H1 (cell line): Measurements from ENCODE around the gene NR3C2. TPM values are rescaled to one million over a fixed set of nuclear protein-coding genes. Genes with fewer than 3 reads are reported as not detected.

Source experiments
- CTCF ChIA-PET: fragments of 300-600 bp; sonication (Branson Sonifier 250); formaldehyde crosslinking; loops from one replicate; lab custom pipeline; 2021; ENCODE audit not compliant: partially characterized antibody; lab: Charles Lee
- POLR2A ChIA-PET: fragments of 300-600 bp; sonication (Branson Sonifier 250); formaldehyde crosslinking; loops from one replicate; lab custom pipeline; 2021; ENCODE audit warnings: inconsistent platforms; ENCODE audit not compliant: partially characterized antibody; lab: Charles Lee
- DNase-seq, 2 experiments: peaks; one replicate each; pipeline versions ENCODE4 v3.0.0 to v3.0.0-alpha.2; 2010 to 2022; ENCODE audit warnings: low spot score in 2 of 2, low read depth in 1 of 2, mixed read lengths in 1 of 2
- FAIRE-seq: peaks from 2 replicates; lab custom pipeline; 2011; peaks lifted over from hg19 to GRCh38; lab: Jason Lieb, UNC
- H2AFZ ChIP-seq: 2 replicates; pipeline ENCODE4 v1.8.1; 2012; ENCODE audit warnings: low read length, inconsistent platforms
- H2AK5ac ChIP-seq: 2 replicates; pipeline ENCODE4 v1.6.1; 2013; ENCODE audit warnings: low read depth, low read length
- H2BK120ac ChIP-seq: replicated peaks from 2 replicates; pipeline ENCODE3; 2013; ENCODE audit warnings: low read depth, low read length, inconsistent platforms
- H2BK12ac ChIP-seq: 2 replicates; pipeline ENCODE4 v1.6.1; 2013; ENCODE audit warnings: low read depth, low read length
- H2BK15ac ChIP-seq: 2 replicates; pipeline ENCODE4 v1.6.1; 2013; ENCODE audit warnings: low read length
- H2BK20ac ChIP-seq: 2 replicates; pipeline ENCODE4 v1.6.1; 2013; ENCODE audit warnings: low read length
- H2BK5ac ChIP-seq: 2 replicates; pipeline ENCODE4 v1.6.1; 2013; ENCODE audit warnings: low read depth, low read length
- H3K14ac ChIP-seq: 2 replicates; pipeline ENCODE4 v1.6.1; 2013; ENCODE audit warnings: inconsistent platforms; ENCODE audit not compliant: insufficient read length
- H3K18ac ChIP-seq: 2 replicates; pipeline ENCODE4 v1.6.1; 2013; ENCODE audit warnings: low read length; ENCODE audit errors: extremely low read depth
- H3K23ac ChIP-seq: 2 replicates; pipeline ENCODE4 v1.6.1; 2013; ENCODE audit warnings: inconsistent platforms; ENCODE audit not compliant: insufficient read length
- H3K23me2 ChIP-seq: 2 replicates; pipeline ENCODE4 v1.6.1; 2013; ENCODE audit warnings: low read depth, low read length
- H3K27ac ChIP-seq: 2 replicates; pipeline ENCODE4 v1.6.1; 2011; ENCODE audit warnings: low read depth, low read length, inconsistent platforms
- H3K27me3 ChIP-seq, 4 experiments: replicated peaks in 1 of 4; 1 replicate in 1 of 4; 2 replicates in 3 of 4; pipeline versions ENCODE4 v1.6.1 to v1.8.1; 2011 to 2013; ENCODE audit warnings: low read length in 3 of 4, mild to moderate bottlenecking in 3 of 4, inconsistent platforms in 2 of 4, mixed read lengths in 2 of 4, moderate library complexity in 1 of 4; ENCODE audit not compliant: control insufficient read depth in 3 of 4, insufficient read depth in 3 of 4; ENCODE audit errors: extremely low read depth in 1 of 4
- H3K36me3 ChIP-seq, 4 experiments: 2 replicates each; pipeline versions ENCODE4 v1.6.1 to v1.8.1; 2011 to 2013; ENCODE audit warnings: mild to moderate bottlenecking in 4 of 4, low read length in 3 of 4, moderate library complexity in 2 of 4, control low read depth in 1 of 4, inconsistent platforms in 1 of 4; ENCODE audit not compliant: insufficient read depth in 4 of 4, control insufficient read depth in 2 of 4
- H3K4ac ChIP-seq: replicated peaks from 2 replicates; pipeline ENCODE3; 2013; ENCODE audit warnings: low read length, low read depth, mixed read lengths, inconsistent platforms; ENCODE audit not compliant: insufficient read length
- H3K4me1 ChIP-seq, 4 experiments: replicated peaks in 1 of 4; 1 replicate in 1 of 4; 2 replicates in 3 of 4; pipeline versions ENCODE4 v1.6.1 to v1.8.1; 2011 to 2013; ENCODE audit warnings: low read length in 3 of 4, inconsistent platforms in 2 of 4, mixed read lengths in 1 of 4; ENCODE audit not compliant: insufficient read depth in 4 of 4, control insufficient read depth in 3 of 4
- H3K4me2 ChIP-seq, 2 experiments: 2 replicates each; pipeline versions ENCODE4 v1.6.1 to v1.8.1; 2011 to 2013; ENCODE audit warnings: low read depth in 2 of 2, low read length in 2 of 2, control low read depth in 1 of 2, inconsistent platforms in 1 of 2, mild to moderate bottlenecking in 1 of 2; ENCODE audit not compliant: insufficient read depth in 1 of 2
- H3K4me3 ChIP-seq, 4 experiments: fragments of 200-600, 300-600 bp in 1 of 4; sonication (generic), shearing (Covaris generic), sonication (Bioruptor Twin) in 1 of 4; 2 replicates each; pipeline versions ENCODE4 v1.5.1 to v1.8.1; 2011 to 2016; ENCODE audit warnings: low read length in 4 of 4, low read depth in 3 of 4, control low read depth in 2 of 4, inconsistent platforms in 2 of 4, mild to moderate bottlenecking in 2 of 4, mixed read lengths in 1 of 4, moderate library complexity in 1 of 4; ENCODE audit not compliant: insufficient read depth in 2 of 4; ENCODE audit errors: extremely low read depth in 1 of 4
- H3K56ac ChIP-seq: replicated peaks from 2 replicates; pipeline ENCODE3; 2013; ENCODE audit warnings: low read depth, mild to moderate bottlenecking, mixed read lengths, low read length, inconsistent platforms; ENCODE audit not compliant: insufficient read length
- H3K79me1 ChIP-seq: 2 replicates; pipeline ENCODE4 v1.6.1; 2013; ENCODE audit warnings: low read depth, low read length, control low read depth
- H3K79me2 ChIP-seq, 2 experiments: 2 replicates each; pipeline versions ENCODE4 v1.6.1 to v1.8.1; 2012 to 2013; ENCODE audit warnings: low read length in 2 of 2, mild to moderate bottlenecking in 2 of 2, inconsistent platforms in 1 of 2; ENCODE audit not compliant: insufficient read depth in 2 of 2, control insufficient read depth in 1 of 2
- H3K9ac ChIP-seq, 4 experiments: replicated peaks in 1 of 4; 1 replicate in 1 of 4; 2 replicates in 3 of 4; pipeline versions ENCODE4 v1.6.1 to v1.8.1; 2011 to 2013; ENCODE audit warnings: low read depth in 3 of 4, low read length in 3 of 4, control low read depth in 2 of 4, mild to moderate bottlenecking in 2 of 4, moderate library complexity in 2 of 4, inconsistent platforms in 1 of 4; ENCODE audit errors: extremely low read depth in 1 of 4
- H3K9me3 ChIP-seq, 2 experiments: 2 replicates each; pipeline versions ENCODE4 v1.6.1 to v1.8.1; 2012 to 2013; ENCODE audit warnings: mild to moderate bottlenecking in 2 of 2, moderate library complexity in 2 of 2, control low read depth in 1 of 2, inconsistent platforms in 1 of 2, low read depth in 1 of 2, low read length in 1 of 2, mixed read lengths in 1 of 2; ENCODE audit not compliant: insufficient read depth in 2 of 2
- H4K20me1 ChIP-seq, 2 experiments: replicated peaks in 1 of 2; 2 replicates each; pipeline versions ENCODE3 to v1.8.1; 2011 to 2013; ENCODE audit warnings: inconsistent platforms in 2 of 2, low read length in 2 of 2, mild to moderate bottlenecking in 1 of 2; ENCODE audit not compliant: insufficient read depth in 2 of 2, control insufficient read depth in 1 of 2
- H4K5ac ChIP-seq: 2 replicates; pipeline ENCODE4 v1.6.1; 2013; ENCODE audit warnings: low read length, low read depth, mixed read lengths, inconsistent platforms; ENCODE audit not compliant: insufficient read length
- H4K8ac ChIP-seq: 2 replicates; pipeline ENCODE4 v1.8.0; 2013; ENCODE audit warnings: mild to moderate bottlenecking, moderate library complexity, low read length, inconsistent platforms; ENCODE audit not compliant: insufficient read depth; ENCODE audit errors: extremely low read depth
- H4K91ac ChIP-seq: replicated peaks from 2 replicates; pipeline ENCODE3; 2013; ENCODE audit warnings: low read length, mixed read lengths, inconsistent platforms; ENCODE audit not compliant: insufficient read length
- FOSL1 ChIP-seq: IDR thresholded peaks from 2 replicates; pipeline ENCODE4 v1.6.1; 2011; ENCODE audit warnings: mild to moderate bottlenecking, low read depth, low read length, moderate library complexity; ENCODE audit not compliant: insufficient read depth
- NANOG ChIP-seq: IDR thresholded peaks from 2 replicates; pipeline ENCODE4 v1.6.1; 2011; ENCODE audit warnings: low read length, low read depth, mild to moderate bottlenecking, inconsistent platforms; ENCODE audit not compliant: insufficient read depth, poor library complexity, severe bottlenecking
- RAD21 ChIP-seq, 2 experiments: IDR thresholded peaks in 1 of 2; conservative IDR thresholded peaks in 1 of 2; 2 replicates each; pipeline ENCODE4 v1.6.1; 2011; ENCODE audit warnings: low read depth in 2 of 2, low read length in 2 of 2, improper control_type of control experiment in 1 of 2, inconsistent platforms in 1 of 2, mild to moderate bottlenecking in 1 of 2, moderate library complexity in 1 of 2
- RXRA ChIP-seq: IDR thresholded peaks from 2 replicates; pipeline ENCODE4 v1.6.1; 2011; ENCODE audit warnings: low read depth, mild to moderate bottlenecking, low read length, moderate library complexity; ENCODE audit not compliant: insufficient read depth
- WGBS, 2 experiments: shearing (Covaris generic) in 1 of 2; methylation state at CpG; one replicate each; pipeline versions ENCODE4 v1.1.6 to v1.1.7; 2013 to 2015; ENCODE audit warnings: low lambda C conversion rate in 2 of 2, mixed read lengths in 2 of 2, inconsistent platforms in 1 of 2, low coverage in 1 of 2, missing lambda C conversion rate in 1 of 2; ENCODE audit not compliant: insufficient replicate concordance in 2 of 2, insufficient coverage in 1 of 2, insufficient read length in 1 of 2; ENCODE audit errors: extremely low coverage in 1 of 2, missing lambda C conversion rate in 1 of 2; 5-methylcytosine and 5-hydroxymethylcytosine counted together
- polyA plus RNA-seq, 7 experiments: library from polyadenylated mRNA; depleted of rRNA in 3 of 7; stranded (reverse) in 5 of 7; unstranded in 2 of 7; fragments of >200 nt in 5 of 7; fragments of 200-250 nt in 2 of 7; gene quantifications; 1 replicate in 5 of 7; 2 replicates in 1 of 7; 4 replicates in 1 of 7; pipeline versions ENCODE4 v1.2.1 to v1.2.3, GENCODE V29; 2011 to 2013; ENCODE audit warnings: missing spikeins in 2 of 7, mixed read lengths in 2 of 7
- total RNA-seq: library from RNA; stranded (reverse); fragmentation: NEBNext Ultra II Directional; extraction: Animal tissue kit (Norgen Biotek cat#: 25700); gene quantifications from 2 replicates; pipeline ENCODE4 v1.2.1, GENCODE V29; 2021
- TF ChIP-seq, protein P1 (sequence below): IDR thresholded peaks from 2 replicates; pipeline ENCODE4 v1.6.1; 2012; ENCODE audit warnings: inconsistent platforms

The NR3C2 gene
- total and polyA plus RNA-seq, 2 of the 8 experiments (the other 6 are each of a cell fraction or from before 2014, with no cell fraction given): 0.80 to 3.9 TPM

DNA sequence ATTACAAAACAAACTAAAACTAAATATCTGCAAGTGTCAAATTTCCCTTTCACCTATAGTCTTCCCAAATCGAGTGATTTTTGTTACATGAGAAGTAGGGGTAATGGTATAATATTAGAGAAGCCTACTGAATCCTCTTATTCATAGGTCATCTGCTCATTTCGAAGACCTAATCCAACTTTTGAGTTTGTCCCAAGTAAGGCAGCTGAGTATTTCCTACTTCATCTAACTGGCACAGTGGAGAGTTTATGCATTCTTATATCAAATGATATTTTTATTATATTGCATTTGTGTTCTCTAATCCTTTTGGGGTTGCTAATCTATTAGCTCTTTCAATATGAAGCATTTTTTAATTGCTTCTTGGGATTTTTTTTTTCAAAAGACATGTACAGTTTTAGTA lies 7.7 kb upstream of the NR3C2 start:
- H2BK15ac ChIP-seq: no peak overlapping the region
- no peak overlapping the region for H3K27ac ChIP-seq
- H2BK12ac ChIP-seq: no peak overlapping the region
- no peak overlapping the region for H2AK5ac ChIP-seq
- ChIA-PET POLR2A (no interaction called here), CTCF (no interaction called here)
- no peak overlapping the region for H3K14ac ChIP-seq
- H3K56ac ChIP-seq: no peak overlapping the region
- WGBS, 2 experiments: 86% methylated on average over 2 of the region's 2 CpGs; no CpG with 5 or more reads in 1 of the 2 experiments
- no peak overlapping the region for H2BK120ac ChIP-seq
- H3K4me2 ChIP-seq: no peak overlapping the region
- no peaks in the 10 kb centered on the region for H3K4me1 ChIP-seq
- peaks cover 3 to 12% (median 9%) of the 10 kb centered on the region in 4 experiments; a peak in 6 of 7 replicates for H3K27me3 ChIP-seq
- H2BK20ac ChIP-seq: no peak overlapping the region
- no peak overlapping the region for H3K9ac ChIP-seq
- H3K4me3 ChIP-seq: no peak overlapping the region
- no peak overlapping the region for H4K5ac ChIP-seq
- no peak overlapping the region for H4K91ac ChIP-seq
- H2AFZ ChIP-seq: no peak overlapping the region
- no peak for FAIRE-seq
- H2BK5ac ChIP-seq: no peak overlapping the region
- peaks cover 6% of the 10 kb centered on the region for H3K23me2 ChIP-seq
- no peaks in the 10 kb centered on the region for H3K9me3 ChIP-seq
- TF ChIP-seq RAD21 (IDR thresholded peaks at IDR 0.05 in 1 of 2, conservative IDR thresholded peaks at IDR 0.05 in 1 of 2; ENCODE audit: low read depth in 2 of 2, low read length in 2 of 2) (no peak), RXRA (no peak), NANOG (no peak), FOSL1 (no peak)
- TF ChIP-seq, protein P1, sequence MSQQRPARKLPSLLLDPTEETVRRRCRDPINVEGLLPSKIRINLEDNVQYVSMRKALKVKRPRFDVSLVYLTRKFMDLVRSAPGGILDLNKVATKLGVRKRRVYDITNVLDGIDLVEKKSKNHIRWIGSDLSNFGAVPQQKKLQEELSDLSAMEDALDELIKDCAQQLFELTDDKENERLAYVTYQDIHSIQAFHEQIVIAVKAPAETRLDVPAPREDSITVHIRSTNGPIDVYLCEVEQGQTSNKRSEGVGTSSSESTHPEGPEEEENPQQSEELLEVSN: no peak
- H3K23ac ChIP-seq: no peak overlapping the region
- H3K36me3 ChIP-seq: no peaks in the 10 kb centered on the region
- no peaks in the 10 kb centered on the region for H3K79me2 ChIP-seq
- no peaks in the 10 kb centered on the region for H3K79me1 ChIP-seq
- no peaks in the 10 kb centered on the region for H4K20me1 ChIP-seq
- H3K18ac ChIP-seq: no peak overlapping the region
- H4K8ac ChIP-seq: no peak overlapping the region
- no peak overlapping the region for H3K4ac ChIP-seq
- DNase-seq: no peak
